B cell (primary cell): ENCODE results near the gene NCOA5. TPM values are rescaled to one million over a fixed set of nuclear protein-coding genes. Genes with fewer than 3 reads are reported as not detected.

Experiments used
- ATAC-seq: fragments of 200-7000 bp; cut with Tn5 transposase; one replicate; pipeline ENCODE4 v1.10.0; 2021; ENCODE audit warnings: low read depth, mild to moderate bottlenecking, moderate number of reproducible peaks, moderate library complexity
- CTCF ChIA-PET: fragments of 350-600 bp; sonication (Branson Sonifier 250); formaldehyde crosslinking; loops from one replicate; lab custom pipeline; 2021; ENCODE audit warnings: antibody characterized with exemption, inconsistent platforms; lab: Charles Lee
- POLR2A ChIA-PET: fragments of 350-600 bp; sonication (Branson Sonifier 250); formaldehyde crosslinking; loops from one replicate; lab custom pipeline; 2021; ENCODE audit warnings: antibody characterized with exemption; lab: Charles Lee
- DNase-seq: peaks from one replicate; pipeline ENCODE4 v3.0.0; 2013
- H2AFZ ChIP-seq: 2 replicates; pipeline ENCODE4 v1.6.1; 2012; ENCODE audit warnings: mild to moderate bottlenecking, low read depth, low read length; ENCODE audit not compliant: insufficient read depth, poor library complexity, severe bottlenecking
- H3K27ac ChIP-seq, 2 donors: 1 replicate in 1 of 2; 2 replicates in 1 of 2; pipeline ENCODE4 v1.5.1; 2012 to 2013; ENCODE audit warnings: low read length in 2 of 2, mild to moderate bottlenecking in 2 of 2, moderate library complexity in 1 of 2
- H3K27me3 ChIP-seq, 4 experiments: fragments of 200-600 bp in 1 of 4; sonication (generic) in 1 of 4; replicated peaks in 1 of 4; 1 replicate in 2 of 4; 2 replicates in 2 of 4; pipeline versions ENCODE4 v1.6.1 to v1.7.0; 2013 to 2016; ENCODE audit warnings: low read length in 3 of 4, mild to moderate bottlenecking in 2 of 4, mixed read lengths in 1 of 4, moderate library complexity in 1 of 4; ENCODE audit not compliant: insufficient read depth in 4 of 4, control insufficient read depth in 3 of 4; ENCODE audit errors: control extremely low read depth in 1 of 4
- H3K36me3 ChIP-seq, 2 experiments: replicated peaks in 1 of 2; 1 replicate in 1 of 2; 2 replicates in 1 of 2; pipeline versions ENCODE4 v1.6.1 to v1.7.1; 2013; ENCODE audit warnings: low read length in 1 of 2; ENCODE audit not compliant: insufficient read depth in 2 of 2, control insufficient read depth in 1 of 2; ENCODE audit errors: control extremely low read depth in 1 of 2, extremely low read depth in 1 of 2
- H3K4me1 ChIP-seq, 2 donors: fragments of 200-600 bp in 1 of 2; sonication (generic) in 1 of 2; 1 replicate in 1 of 2; 2 replicates in 1 of 2; pipeline versions ENCODE4 v1.5.1 to v1.6.1; 2013 to 2017; ENCODE audit warnings: low read length in 2 of 2; ENCODE audit not compliant: control insufficient read depth in 2 of 2, insufficient read depth in 2 of 2
- H3K4me2 ChIP-seq: replicated peaks from 2 replicates; pipeline ENCODE3; 2012; ENCODE audit warnings: mild to moderate bottlenecking, low read depth, low read length; ENCODE audit not compliant: poor library complexity, severe bottlenecking
- H3K4me3 ChIP-seq, 5 experiments: fragments of 200-600 bp in 1 of 5; sonication (generic) in 1 of 5; 1 replicate in 3 of 5; 2 replicates in 2 of 5; pipeline versions ENCODE4 v1.5.1 to v1.7.0; 2011 to 2016; ENCODE audit warnings: low read length in 4 of 5, mild to moderate bottlenecking in 4 of 5, low read depth in 2 of 5, control low read depth in 1 of 5, moderate library complexity in 1 of 5; ENCODE audit not compliant: insufficient read depth in 1 of 5; ENCODE audit errors: control extremely low read depth in 1 of 5, extremely low read depth in 1 of 5
- H3K79me2 ChIP-seq: fragments of 200-600 bp; sonication (generic); one replicate; pipeline ENCODE4 v1.6.0; 2016; ENCODE audit warnings: low read length; ENCODE audit not compliant: control insufficient read depth, insufficient read depth
- H3K9ac ChIP-seq: fragments of 200-600 bp; sonication (generic); 2 replicates; pipeline ENCODE4 v1.6.1; 2017; ENCODE audit warnings: mild to moderate bottlenecking, low read length, moderate library complexity
- H3K9me3 ChIP-seq, 3 donors: one replicate each; pipeline versions ENCODE4 v1.6.1 to v1.7.1; 2013; ENCODE audit warnings: low read length in 2 of 3; ENCODE audit not compliant: control insufficient read depth in 2 of 3, insufficient read depth in 1 of 3; ENCODE audit errors: control extremely low read depth in 1 of 3
- H4K20me1 ChIP-seq: 2 replicates; pipeline ENCODE4 v1.6.0; 2012; ENCODE audit warnings: mild to moderate bottlenecking, low read length; ENCODE audit not compliant: insufficient read depth, control insufficient read depth, poor library complexity, severe bottlenecking
- H3K27ac Mint-ChIP-seq: one replicate; pipeline ENCODE4 v1.8.0; 2021; ENCODE audit warnings: mixed read lengths
- H3K27me3 Mint-ChIP-seq: one replicate; pipeline ENCODE4 v1.8.0; 2021; ENCODE audit warnings: mixed read lengths
- H3K4me1 Mint-ChIP-seq: one replicate; pipeline ENCODE4 v1.8.0; 2021; ENCODE audit warnings: mixed read lengths
- H3K4me3 Mint-ChIP-seq: one replicate; pipeline ENCODE4 v1.8.0; 2021; ENCODE audit warnings: mixed read lengths
- H3K9me3 Mint-ChIP-seq: one replicate; pipeline ENCODE4 v1.8.0; 2022; ENCODE audit warnings: mixed read lengths; ENCODE audit not compliant: insufficient read depth
- CTCF ChIP-seq: fragments of 200-600 bp; IDR thresholded peaks from one replicate; pipeline ENCODE4 v1.8.0; 2022; ENCODE audit warnings: antibody characterized with exemption, mild to moderate bottlenecking
- EZH2 ChIP-seq: IDR thresholded peaks from 2 replicates; pipeline ENCODE4 v1.6.1; 2012; ENCODE audit warnings: borderline replicate concordance, low read depth, mild to moderate bottlenecking, moderate library complexity, low read length; ENCODE audit not compliant: insufficient read depth, poor library complexity, severe bottlenecking
- WGBS: methylation state at CpG from one replicate; pipeline ENCODE4 v1.1.5; 2013; ENCODE audit warnings: missing lambda C conversion rate; ENCODE audit not compliant: insufficient coverage; 5-methylcytosine and 5-hydroxymethylcytosine counted together
- intact Hi-C: fragments of 100-400 bp; cut with micrococcal nuclease; formaldehyde crosslinking; loops from one replicate; pipeline ENCODE4 v1.10.0; 2022
- polyA plus RNA-seq: library from polyadenylated mRNA; depleted of rRNA; stranded (reverse); fragments of >200 nt; gene quantifications from 2 replicates; pipeline ENCODE4 v1.2.3, GENCODE V29; 2012
- total RNA-seq, 2 donors: library from RNA; stranded (reverse); fragments of 120-200 nt in 1 of 2; gene quantifications; 1 replicate in 1 of 2; 2 replicates in 1 of 2; pipeline versions ENCODE4 v1.2.3 to v1.2.4, GENCODE V29; 2013 to 2022

Gene NCOA5
- total and polyA plus RNA-seq, 2 donors (not counting 1 experiment from before 2014, with no cell fraction given), result 26.0 to 41.6 TPM

- peaks cover 5 to 71% of the 10 kb centered on the region in 2 experiments for H3K36me3 ChIP-seq
- H3K79me2 ChIP-seq, result peaks cover 35% of the 10 kb centered on the region
Measured at GRCh38 chr20:46074006-46074405, 15.8 kb downstream of the NCOA5 start.

GRCh38 chr20:46073443-46073842 is 16.3 kb downstream of the NCOA5 start:
- Histone ChIP-seq H2AFZ (no peak overlapping the region), H3K4me1 (no peaks in the 10 kb centered on the region), H3K4me3 (no peak overlapping the region), H3K27me3 (no peaks in the 10 kb centered on the region), H3K9ac (no peak overlapping the region), H3K9me3 (no peaks in the 10 kb centered on the region), H3K27ac (no peak overlapping the region), H3K79me2 (peaks cover 30% of the 10 kb centered on the region), H3K4me2 (no peak overlapping the region), H3K36me3 (peaks cover 8 to 70% of the 10 kb centered on the region in 2 experiments), H4K20me1 (peaks cover 84% of the 10 kb centered on the region)
- no peak overlapping the region for H3K4me3 Mint-ChIP-seq
- no peaks in the 10 kb centered on the region for H3K27me3 Mint-ChIP-seq
- DNase-seq (no peak), ATAC-seq (no peak)
- POLR2A ChIA-PET, result no interaction called here
- TF ChIP-seq CTCF (no peak), EZH2 (no peak)
- peaks cover 2% of the 10 kb centered on the region for H3K4me1 Mint-ChIP-seq
- intact Hi-C loops, result no loop called here
- 100% methylated on average over 1 of the region's 3 CpGs for WGBS
- CTCF ChIA-PET, result interaction anchor here (1.8 kb wide), 1 partner anchor 12 kb away, joined by 3 read pairs; no protein-coding TSS in a partner anchor
- no peaks in the 10 kb centered on the region for H3K9me3 Mint-ChIP-seq
- H3K27ac Mint-ChIP-seq, result no peak overlapping the region

More at GRCh38 chr20:46074006-46074405, 15.8 kb downstream of the NCOA5 start:
- ChIA-PET CTCF (interaction anchor here (1.8 kb wide), 1 partner anchor 12 kb away, joined by 3 read pairs; no protein-coding TSS in a partner anchor), POLR2A (no interaction called here)
- peaks cover 88% of the 10 kb centered on the region for H4K20me1 ChIP-seq
- no peaks in the 10 kb centered on the region for H3K9me3 Mint-ChIP-seq
- no peaks in the 10 kb centered on the region for H3K27me3 ChIP-seq
- H3K9me3 ChIP-seq, result no peaks in the 10 kb centered on the region
- intact Hi-C loops, result no loop called here
- ATAC-seq (no peak), DNase-seq (no peak)
- H3K27ac Mint-ChIP-seq, result no peak overlapping the region
- H3K4me1 ChIP-seq, result no peaks in the 10 kb centered on the region
- H3K27me3 Mint-ChIP-seq, result no peaks in the 10 kb centered on the region
- H3K4me1 Mint-ChIP-seq, result peaks cover 2% of the 10 kb centered on the region
- TF ChIP-seq CTCF (no peak), EZH2 (no peak)
- no peak overlapping the region for H3K9ac ChIP-seq
- H3K4me3 Mint-ChIP-seq, result no peak overlapping the region
- H3K4me3 ChIP-seq, result no peak overlapping the region
- H3K27ac ChIP-seq, result no peak overlapping the region
- no peak overlapping the region for H2AFZ ChIP-seq
- WGBS, result no CpG with 5 or more reads among the region's 3 CpGs
- H3K4me2 ChIP-seq, result no peak overlapping the region
